ENCODE data around the gene TMEM132D.

TMEM132D gene

DNA sequence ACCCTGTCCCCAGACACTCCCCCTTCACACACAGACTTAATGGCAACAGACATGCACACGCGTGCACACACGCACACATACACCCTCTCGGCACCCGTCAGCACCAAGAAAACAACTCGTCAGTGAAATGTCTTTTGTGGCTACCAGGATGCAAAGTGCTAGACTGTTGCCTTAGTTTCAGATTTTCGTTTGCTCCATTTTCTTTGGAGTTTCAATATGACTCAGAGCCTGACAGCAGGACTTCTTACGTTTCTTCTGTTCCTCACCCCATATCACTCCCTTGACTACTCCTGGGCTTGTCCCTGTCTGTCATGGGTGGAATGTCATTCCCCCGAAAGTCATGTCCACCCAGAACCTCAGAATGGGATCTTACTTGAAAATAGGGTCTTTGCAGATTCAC, 867.7 kb downstream of the TMEM132D start:
- no peak for FAIRE-seq

DNA sequence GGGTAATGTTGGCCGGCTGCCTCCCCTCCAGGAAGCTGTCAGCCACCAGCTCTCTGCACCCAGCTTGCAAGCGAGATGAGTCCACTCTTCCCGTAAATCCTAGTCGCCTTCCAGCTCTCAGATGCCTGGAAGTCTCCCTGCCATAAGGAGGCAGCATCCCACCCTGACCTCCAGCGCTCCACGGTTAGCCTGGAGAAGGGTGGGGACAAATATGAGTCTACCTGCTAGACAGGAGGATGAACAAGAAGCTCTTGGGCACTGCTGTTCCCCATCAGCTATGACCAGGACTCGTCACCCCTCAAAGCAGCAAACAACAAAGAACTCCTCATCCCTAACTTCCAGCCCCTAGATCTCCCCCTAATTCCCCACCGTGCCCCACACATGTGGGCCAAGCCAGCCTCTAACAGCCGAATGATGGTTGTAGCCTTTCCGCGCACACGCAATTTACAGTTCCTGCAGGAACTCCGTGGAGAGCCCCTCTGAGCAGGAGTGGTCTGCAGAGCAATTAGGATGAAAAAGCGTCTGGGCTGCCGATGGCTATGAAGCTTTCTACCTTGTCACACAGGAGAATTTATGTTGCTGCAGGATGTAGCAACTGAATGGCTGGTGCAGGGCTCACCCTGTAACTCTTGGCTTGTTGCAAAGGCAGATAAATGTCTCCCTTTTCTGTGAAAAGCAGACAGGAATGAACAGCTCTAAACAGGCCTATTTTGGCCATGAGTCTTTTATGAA, 869.1 kb downstream of the TMEM132D start:
- FAIRE-seq, result no peak
- no peak for DNase-seq (ENCODE audit: insufficient read length, low spot score)

More for the DNA sequence above, 867.7 kb downstream of the TMEM132D start:
- DNase-seq (ENCODE audit: insufficient read length, low spot score), result no peak

DNA sequence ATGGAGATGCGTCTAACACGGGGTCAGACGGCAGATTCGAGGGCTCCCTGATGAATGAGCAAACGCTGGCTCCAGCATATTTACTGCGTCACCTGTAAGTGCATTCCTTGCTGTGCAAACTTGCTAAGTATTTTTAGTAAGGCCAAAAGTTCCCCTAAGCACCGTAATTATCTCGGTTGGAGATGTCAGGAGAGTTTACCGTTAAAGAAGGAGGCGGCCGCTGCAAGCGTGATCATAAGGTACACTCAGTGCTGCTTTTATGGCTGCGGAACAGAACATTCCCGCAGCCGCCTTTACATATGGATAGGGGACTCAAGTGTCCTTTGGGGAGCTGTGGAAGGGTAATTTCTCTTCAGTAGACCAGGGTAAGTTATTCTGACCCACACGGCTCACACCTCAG, 875.0 kb downstream of the TMEM132D start:
- no peak for FAIRE-seq

DNA sequence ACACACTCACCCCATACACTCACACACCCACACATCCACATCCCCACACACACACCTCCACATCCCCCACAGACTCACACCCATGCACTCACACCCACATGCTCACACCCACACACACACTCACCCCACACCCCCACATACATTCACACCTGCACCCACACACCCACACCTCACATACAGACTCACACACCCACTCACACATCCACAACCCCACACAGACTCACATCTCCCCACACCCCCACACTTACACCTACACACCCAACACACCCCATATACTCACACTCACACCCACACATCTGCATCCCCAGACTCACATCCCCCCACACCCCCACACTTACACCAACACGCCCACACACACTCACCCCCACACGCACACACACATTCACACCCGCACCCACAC, 878.8 kb downstream of the TMEM132D start:
- DNase-seq (ENCODE audit: insufficient read length, low spot score) (no peak), FAIRE-seq (no peak)

More for the DNA sequence above, 875.0 kb downstream of the TMEM132D start:
- no peak for DNase-seq (ENCODE audit: insufficient read length, low spot score)

All from HTR-8/SVneo (cell line).